ENCODE results near the gene CGGBP1.

DNA sequence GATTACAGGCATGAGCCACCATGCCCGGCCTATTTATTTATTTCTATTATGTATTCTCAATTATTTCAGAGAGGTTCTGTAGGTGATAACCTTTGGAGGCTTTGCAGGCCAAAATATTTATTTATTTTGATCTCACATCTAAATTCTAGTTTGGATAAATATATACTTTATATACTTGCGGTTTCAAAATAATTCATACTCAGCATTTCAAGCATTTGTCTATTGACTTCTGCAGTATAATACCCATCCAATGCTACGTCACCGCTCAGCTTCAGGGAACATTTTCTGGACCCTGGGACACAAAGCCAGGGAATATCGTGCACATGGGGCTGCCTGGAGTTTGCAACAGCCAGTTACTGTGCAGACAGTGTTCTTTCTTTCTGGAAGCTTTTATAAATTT is 22.6 kb downstream of the CGGBP1 start:
- TF ChIP-seq EZH2 (IDR thresholded peaks at IDR 0.05; ENCODE audit: insufficient read depth, low read length) = no peak
- TF ChIP-seq, protein P1, sequence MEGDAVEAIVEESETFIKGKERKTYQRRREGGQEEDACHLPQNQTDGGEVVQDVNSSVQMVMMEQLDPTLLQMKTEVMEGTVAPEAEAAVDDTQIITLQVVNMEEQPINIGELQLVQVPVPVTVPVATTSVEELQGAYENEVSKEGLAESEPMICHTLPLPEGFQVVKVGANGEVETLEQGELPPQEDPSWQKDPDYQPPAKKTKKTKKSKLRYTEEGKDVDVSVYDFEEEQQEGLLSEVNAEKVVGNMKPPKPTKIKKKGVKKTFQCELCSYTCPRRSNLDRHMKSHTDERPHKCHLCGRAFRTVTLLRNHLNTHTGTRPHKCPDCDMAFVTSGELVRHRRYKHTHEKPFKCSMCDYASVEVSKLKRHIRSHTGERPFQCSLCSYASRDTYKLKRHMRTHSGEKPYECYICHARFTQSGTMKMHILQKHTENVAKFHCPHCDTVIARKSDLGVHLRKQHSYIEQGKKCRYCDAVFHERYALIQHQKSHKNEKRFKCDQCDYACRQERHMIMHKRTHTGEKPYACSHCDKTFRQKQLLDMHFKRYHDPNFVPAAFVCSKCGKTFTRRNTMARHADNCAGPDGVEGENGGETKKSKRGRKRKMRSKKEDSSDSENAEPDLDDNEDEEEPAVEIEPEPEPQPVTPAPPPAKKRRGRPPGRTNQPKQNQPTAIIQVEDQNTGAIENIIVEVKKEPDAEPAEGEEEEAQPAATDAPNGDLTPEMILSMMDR (IDR thresholded peaks at IDR 0.05; ENCODE audit: insufficient read depth, low read depth, low read length) = no peak
